ENCODE data around the gene SEMA5A. TPM values are rescaled to one million over a fixed set of nuclear protein-coding genes. Genes with fewer than 3 reads are reported as not detected.
A peak's percentile ranks its signal among the peaks of the same experiment; 100 is the strongest.

The SEMA5A gene
- total RNA-seq, 4 donors from 2014 or later = 2.3 to 4.7 (median 3.7) TPM

- no peaks in the 10 kb centered on the region for H3K9me3 ChIP-seq
These were observed 441.1 kb downstream of the SEMA5A start for GRCh38 chr5:9104571-9105339.

DNA sequence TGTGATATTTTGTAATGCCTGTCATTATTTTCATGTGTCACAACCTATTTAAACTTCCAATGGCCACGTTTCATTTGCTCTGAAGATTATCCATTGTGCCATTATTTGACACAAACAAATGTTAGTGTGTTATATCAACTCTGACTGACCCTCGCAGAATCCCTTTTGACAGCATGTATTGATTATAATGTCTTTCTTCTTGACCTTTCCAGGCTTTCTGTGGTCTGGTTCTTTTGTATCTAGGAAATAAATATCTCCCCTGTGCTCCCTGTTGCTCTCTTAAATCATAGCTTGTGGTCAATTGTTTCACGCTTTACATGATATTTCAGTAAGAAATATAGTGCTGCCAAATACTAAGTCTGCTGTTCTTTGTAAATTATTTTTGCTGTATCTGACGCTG lies 442.6 kb downstream of the SEMA5A start:
- Histone ChIP-seq H3K27ac (no peak overlapping the region), H3K4me3 (no peak overlapping the region), H3K9me3 (no peaks in the 10 kb centered on the region), H3K4me1 (no peaks in the 10 kb centered on the region), H3K27me3 (no peaks in the 10 kb centered on the region), H3K36me3 (no peaks in the 10 kb centered on the region)
- TF ChIP-seq POLR2AphosphoS5 (IDR thresholded peaks at IDR 0.05) (no peak), POLR2A (IDR thresholded peaks at IDR 0.05) (no peak), EP300 (IDR thresholded peaks at IDR 0.05) (no peak)
- TF ChIP-seq, protein P1, sequence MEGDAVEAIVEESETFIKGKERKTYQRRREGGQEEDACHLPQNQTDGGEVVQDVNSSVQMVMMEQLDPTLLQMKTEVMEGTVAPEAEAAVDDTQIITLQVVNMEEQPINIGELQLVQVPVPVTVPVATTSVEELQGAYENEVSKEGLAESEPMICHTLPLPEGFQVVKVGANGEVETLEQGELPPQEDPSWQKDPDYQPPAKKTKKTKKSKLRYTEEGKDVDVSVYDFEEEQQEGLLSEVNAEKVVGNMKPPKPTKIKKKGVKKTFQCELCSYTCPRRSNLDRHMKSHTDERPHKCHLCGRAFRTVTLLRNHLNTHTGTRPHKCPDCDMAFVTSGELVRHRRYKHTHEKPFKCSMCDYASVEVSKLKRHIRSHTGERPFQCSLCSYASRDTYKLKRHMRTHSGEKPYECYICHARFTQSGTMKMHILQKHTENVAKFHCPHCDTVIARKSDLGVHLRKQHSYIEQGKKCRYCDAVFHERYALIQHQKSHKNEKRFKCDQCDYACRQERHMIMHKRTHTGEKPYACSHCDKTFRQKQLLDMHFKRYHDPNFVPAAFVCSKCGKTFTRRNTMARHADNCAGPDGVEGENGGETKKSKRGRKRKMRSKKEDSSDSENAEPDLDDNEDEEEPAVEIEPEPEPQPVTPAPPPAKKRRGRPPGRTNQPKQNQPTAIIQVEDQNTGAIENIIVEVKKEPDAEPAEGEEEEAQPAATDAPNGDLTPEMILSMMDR (IDR thresholded peaks at IDR 0.05) = no peak
- no peak for ATAC-seq
- 37 to 64% methylated on average over 4 of the region's 4 CpGs for WGBS, 2 donors (ENCODE audit: low coverage in 1 of 2)

More at GRCh38 chr5:9104571-9105339, 441.1 kb downstream of the SEMA5A start:
- no peak for TF ChIP-seq POLR2A (IDR thresholded peaks at IDR 0.05)
- TF ChIP-seq POLR2AphosphoS5 (IDR thresholded peaks at IDR 0.05) = no peak
- TF ChIP-seq, protein P1 (IDR thresholded peaks at IDR 0.05) = no peak
- TF ChIP-seq EP300 (IDR thresholded peaks at IDR 0.05) = no peak
- Histone ChIP-seq H3K27me3 (no peaks in the 10 kb centered on the region), H3K4me3 (no peak overlapping the region), H3K36me3 (no peaks in the 10 kb centered on the region), H3K27ac (no peak overlapping the region), H3K4me1 (no peaks in the 10 kb centered on the region)
- WGBS, 2 donors (ENCODE audit: low coverage in 1 of 2) = 61 to 67% methylated on average over 2 of the region's 3 CpGs
- peak; percentile 25 for ATAC-seq

- TF ChIP-seq EP300 (IDR thresholded peaks at IDR 0.05) (no peak), POLR2A (IDR thresholded peaks at IDR 0.05) (no peak), POLR2AphosphoS5 (IDR thresholded peaks at IDR 0.05) (no peak)
- TF ChIP-seq, protein P1 (IDR thresholded peaks at IDR 0.05) = no peak
- Histone ChIP-seq H3K36me3 (no peaks in the 10 kb centered on the region), H3K27ac (no peak overlapping the region), H3K27me3 (no peaks in the 10 kb centered on the region), H3K9me3 (no peaks in the 10 kb centered on the region), H3K4me3 (no peak overlapping the region), H3K4me1 (no peaks in the 10 kb centered on the region)
- no peak for ATAC-seq
- 70% methylated on average over 2 of the region's 2 CpGs; no CpG with 5 or more reads in 1 of the 2 donors for WGBS, 2 donors (ENCODE audit: low coverage in 1 of 2)
These were observed 446.2 kb downstream of the SEMA5A start for GRCh38 chr5:9099689-9100088.

GRCh38 chr5:9098990-9099389 lies 446.9 kb downstream of the SEMA5A start:
- H3K4me3 ChIP-seq = no peak overlapping the region
- no peaks in the 10 kb centered on the region for H3K36me3 ChIP-seq
- H3K27me3 ChIP-seq = no peaks in the 10 kb centered on the region
- WGBS, 2 donors (ENCODE audit: low coverage in 1 of 2) = 93 to 100% methylated on average over 1 of the region's 1 CpG
- H3K27ac ChIP-seq = no peak overlapping the region
- TF ChIP-seq EP300 (IDR thresholded peaks at IDR 0.05) = no peak
- TF ChIP-seq POLR2A (IDR thresholded peaks at IDR 0.05) = no peak
- TF ChIP-seq, protein P1 (IDR thresholded peaks at IDR 0.05) = no peak
- TF ChIP-seq POLR2AphosphoS5 (IDR thresholded peaks at IDR 0.05) = no peak
- no peaks in the 10 kb centered on the region for H3K9me3 ChIP-seq
- no peaks in the 10 kb centered on the region for H3K4me1 ChIP-seq
- ATAC-seq = no peak

DNA sequence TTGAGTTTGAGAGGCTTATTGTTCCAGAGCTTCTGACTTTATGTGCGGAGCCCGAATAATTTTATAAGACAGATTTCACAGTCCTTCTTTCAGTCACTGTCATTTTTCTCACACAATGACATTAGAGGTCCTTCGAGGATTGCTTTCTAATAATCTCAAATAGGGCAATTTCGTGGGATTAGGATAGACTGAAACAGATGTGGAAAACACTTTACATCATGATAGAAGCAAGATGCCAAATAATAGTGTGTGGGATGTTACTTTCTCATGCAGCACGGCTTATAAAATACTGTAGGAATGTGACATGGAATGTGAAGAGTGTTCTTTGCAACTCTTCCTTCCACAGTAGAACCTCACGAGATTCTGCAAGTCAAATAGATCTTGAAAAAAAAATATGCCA lies 451.3 kb downstream of the SEMA5A start:
- WGBS, 2 donors (ENCODE audit: low coverage in 1 of 2) = 62 to 64% methylated on average over 5 to 6 of the region's 6 CpGs
- TF ChIP-seq, protein P1 (IDR thresholded peaks at IDR 0.05) = no peak
- TF ChIP-seq POLR2AphosphoS5 (IDR thresholded peaks at IDR 0.05) (no peak), EP300 (IDR thresholded peaks at IDR 0.05) (no peak), POLR2A (IDR thresholded peaks at IDR 0.05) (no peak)

More for the DNA sequence above, 451.3 kb downstream of the SEMA5A start:
- Histone ChIP-seq H3K27me3 (no peaks in the 10 kb centered on the region), H3K36me3 (no peaks in the 10 kb centered on the region), H3K9me3 (no peaks in the 10 kb centered on the region), H3K4me1 (no peaks in the 10 kb centered on the region), H3K27ac (no peak overlapping the region), H3K4me3 (no peak overlapping the region)
- ATAC-seq = no peak

All from gastroesophageal sphincter (tissue), 4 donors.